CD14-positive monocyte (primary cell): ENCODE data around the gene NSMCE1. TPM values are rescaled to one million over a fixed set of nuclear protein-coding genes. Genes with fewer than 3 reads are reported as not detected.
A peak's percentile ranks its signal among the peaks of the same experiment; 100 is the strongest.

Experiments
- DNase-seq, 3 donors: peaks; one replicate each; pipeline ENCODE4 v3.0.0-alpha.2; 2011 to 2022
- H2AFZ ChIP-seq: 2 replicates; pipeline ENCODE4 v1.6.0; 2012; ENCODE audit warnings: mild to moderate bottlenecking, low read depth, low read length, inconsistent platforms; ENCODE audit not compliant: insufficient read depth, poor library complexity, severe bottlenecking
- H3K27ac ChIP-seq, 2 donors: 1 replicate in 1 of 2; 2 replicates in 1 of 2; pipeline ENCODE4 v1.5.1; 2012 to 2013; ENCODE audit warnings: low read length in 2 of 2, control low read depth in 1 of 2, inconsistent platforms in 1 of 2, low read depth in 1 of 2, mild to moderate bottlenecking in 1 of 2
- H3K27me3 ChIP-seq, 2 donors: one replicate each; pipeline versions ENCODE4 v1.6.0 to v1.6.1; 2011 to 2013; ENCODE audit warnings: low read length in 2 of 2; ENCODE audit not compliant: control insufficient read depth in 2 of 2, insufficient read depth in 2 of 2
- H3K36me3 ChIP-seq, 2 donors: replicated peaks in 1 of 2; 1 replicate in 1 of 2; 2 replicates in 1 of 2; pipeline versions ENCODE4 v1.5.1 to v1.6.1; 2012 to 2013; ENCODE audit warnings: low read length in 2 of 2, control low read depth in 1 of 2, inconsistent platforms in 1 of 2, mild to moderate bottlenecking in 1 of 2; ENCODE audit not compliant: insufficient read depth in 2 of 2, control insufficient read depth in 1 of 2
- H3K4me1 ChIP-seq, 2 donors: 1 replicate in 1 of 2; 2 replicates in 1 of 2; pipeline versions ENCODE4 v1.5.1 to v1.6.1; 2012 to 2013; ENCODE audit warnings: low read length in 2 of 2, control low read depth in 1 of 2, inconsistent platforms in 1 of 2, mild to moderate bottlenecking in 1 of 2, moderate library complexity in 1 of 2; ENCODE audit not compliant: insufficient read depth in 2 of 2, control insufficient read depth in 1 of 2
- H3K4me2 ChIP-seq: replicated peaks from 2 replicates; pipeline ENCODE3; 2012; ENCODE audit warnings: low read length, moderate library complexity, mild to moderate bottlenecking; ENCODE audit not compliant: poor library complexity, severe bottlenecking; ENCODE audit errors: extremely low read depth
- H3K4me3 ChIP-seq, 3 experiments: fragments of 200-600 bp in 1 of 3; sonication (generic) in 1 of 3; replicated peaks in 1 of 3; 1 replicate in 2 of 3; 2 replicates in 1 of 3; pipeline ENCODE4 v1.5.1; 2011 to 2013; ENCODE audit warnings: low read length in 3 of 3, mild to moderate bottlenecking in 3 of 3, control low read depth in 2 of 3, low read depth in 2 of 3, inconsistent platforms in 1 of 3, moderate library complexity in 1 of 3
- H3K79me2 ChIP-seq: 2 replicates; pipeline ENCODE4 v1.6.0; 2012; ENCODE audit warnings: mild to moderate bottlenecking, control low read depth, inconsistent platforms, low read length, moderate library complexity; ENCODE audit not compliant: insufficient read depth
- H3K9ac ChIP-seq: 2 replicates; pipeline ENCODE4 v1.6.0; 2017; ENCODE audit warnings: low read length, mild to moderate bottlenecking; ENCODE audit not compliant: insufficient read depth, poor library complexity, severe bottlenecking
- H3K9me3 ChIP-seq, 2 donors: replicated peaks in 1 of 2; 1 replicate in 1 of 2; 2 replicates in 1 of 2; pipeline versions ENCODE4 v1.5.1 to v1.6.1; 2012 to 2013; ENCODE audit warnings: low read length in 2 of 2, control low read depth in 1 of 2; ENCODE audit not compliant: control insufficient read depth in 1 of 2, insufficient read depth in 1 of 2
- H4K20me1 ChIP-seq: 2 replicates; pipeline ENCODE4 v1.6.0; 2012; ENCODE audit warnings: mild to moderate bottlenecking, low read length, control low read depth, moderate library complexity; ENCODE audit not compliant: insufficient read depth
- H3K27ac Mint-ChIP-seq, 7 donors: one replicate each; pipeline ENCODE4 v1.8.0; 2020; ENCODE audit warnings: mild to moderate bottlenecking in 7 of 7, mixed read lengths in 7 of 7, moderate library complexity in 6 of 7, inconsistent platforms in 2 of 7
- H3K27me3 Mint-ChIP-seq, 3 donors: one replicate each; pipeline ENCODE4 v1.8.0; 2021 to 2022; ENCODE audit warnings: low read depth in 3 of 3, mild to moderate bottlenecking in 3 of 3, mixed read lengths in 3 of 3, moderate library complexity in 3 of 3, inconsistent platforms in 1 of 3
- H3K36me3 Mint-ChIP-seq, 2 donors: one replicate each; pipeline ENCODE4 v1.8.0; 2020; ENCODE audit warnings: mixed read lengths in 2 of 2, inconsistent platforms in 1 of 2, mild to moderate bottlenecking in 1 of 2
- H3K4me1 Mint-ChIP-seq: one replicate; pipeline ENCODE4 v1.8.0; 2020; ENCODE audit warnings: mild to moderate bottlenecking, mixed read lengths
- H3K4me3 Mint-ChIP-seq, 2 donors: one replicate each; pipeline ENCODE4 v1.8.0; 2020; ENCODE audit warnings: mild to moderate bottlenecking in 2 of 2, mixed read lengths in 2 of 2, moderate library complexity in 1 of 2
- H3K9me3 Mint-ChIP-seq, 7 donors: one replicate each; pipeline ENCODE4 v1.8.0; 2020 to 2022; ENCODE audit warnings: mixed read lengths in 7 of 7, mild to moderate bottlenecking in 6 of 7, moderate library complexity in 6 of 7, inconsistent platforms in 2 of 7
- WGBS: methylation state at CpG from one replicate; pipeline ENCODE4 v1.1.5; 2013; ENCODE audit warnings: missing lambda C conversion rate; ENCODE audit not compliant: insufficient coverage; 5-methylcytosine and 5-hydroxymethylcytosine counted together
- intact Hi-C, 2 donors: fragments of 100-400 bp; cut with micrococcal nuclease; formaldehyde crosslinking; loops; one replicate each; pipeline versions ENCODE4 v1.15.0 to v1.15.1; 2023
- polyA plus RNA-seq, 3 donors: library from polyadenylated mRNA; depleted of rRNA in 1 of 3; unstranded in 2 of 3; stranded (reverse) in 1 of 3; fragments of 300-500 nt in 2 of 3; fragments of >200 nt in 1 of 3; fragmentation: Illumina TruSeq in 2 of 3; gene quantifications; 1 replicate in 2 of 3; 2 replicates in 1 of 3; pipeline ENCODE4 v1.2.3, GENCODE V29; 2012 to 2021
- TF ChIP-seq, protein P1 (sequence below): fragments of 200-600 bp; IDR thresholded peaks from one replicate; pipeline ENCODE4 v1.8.0; 2022; ENCODE audit warnings: antibody characterized with exemption, mild to moderate bottlenecking

Gene NSMCE1
- polyA plus RNA-seq, 3 donors: 19.6 to 85.2 (median 82.6) TPM

DNA sequence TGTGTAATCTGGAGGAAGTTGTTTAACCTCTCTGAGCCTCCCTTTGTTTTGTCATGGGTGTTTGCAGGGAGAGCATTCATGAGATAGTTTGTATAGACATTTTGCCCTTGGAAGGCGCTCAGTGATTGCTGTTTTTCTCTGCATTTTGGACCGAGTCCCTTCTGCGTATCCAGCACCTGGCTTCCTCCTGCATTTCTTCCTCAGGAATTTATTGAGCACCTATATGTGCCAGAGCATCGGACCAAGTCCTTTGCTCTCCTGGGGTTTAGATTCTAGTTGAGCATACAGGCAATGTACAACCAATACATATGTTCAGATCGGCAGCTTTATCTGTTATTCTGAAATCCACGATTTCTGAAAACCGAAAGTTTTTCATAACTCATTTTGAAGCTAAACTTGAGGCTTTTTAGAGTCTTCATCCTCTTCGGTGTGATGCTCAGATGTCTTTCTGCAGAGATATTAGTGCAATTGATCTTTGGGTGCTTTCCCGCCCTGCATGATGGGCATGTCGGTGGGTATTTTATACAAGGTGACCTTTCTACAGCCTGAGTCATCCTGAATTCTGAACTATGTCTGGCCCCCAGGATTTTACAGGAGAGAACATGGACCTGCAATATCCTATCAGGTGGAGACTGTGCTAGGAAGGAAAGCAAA lies 49.3 kb upstream of the NSMCE1 start:
- TF ChIP-seq, protein P1, sequence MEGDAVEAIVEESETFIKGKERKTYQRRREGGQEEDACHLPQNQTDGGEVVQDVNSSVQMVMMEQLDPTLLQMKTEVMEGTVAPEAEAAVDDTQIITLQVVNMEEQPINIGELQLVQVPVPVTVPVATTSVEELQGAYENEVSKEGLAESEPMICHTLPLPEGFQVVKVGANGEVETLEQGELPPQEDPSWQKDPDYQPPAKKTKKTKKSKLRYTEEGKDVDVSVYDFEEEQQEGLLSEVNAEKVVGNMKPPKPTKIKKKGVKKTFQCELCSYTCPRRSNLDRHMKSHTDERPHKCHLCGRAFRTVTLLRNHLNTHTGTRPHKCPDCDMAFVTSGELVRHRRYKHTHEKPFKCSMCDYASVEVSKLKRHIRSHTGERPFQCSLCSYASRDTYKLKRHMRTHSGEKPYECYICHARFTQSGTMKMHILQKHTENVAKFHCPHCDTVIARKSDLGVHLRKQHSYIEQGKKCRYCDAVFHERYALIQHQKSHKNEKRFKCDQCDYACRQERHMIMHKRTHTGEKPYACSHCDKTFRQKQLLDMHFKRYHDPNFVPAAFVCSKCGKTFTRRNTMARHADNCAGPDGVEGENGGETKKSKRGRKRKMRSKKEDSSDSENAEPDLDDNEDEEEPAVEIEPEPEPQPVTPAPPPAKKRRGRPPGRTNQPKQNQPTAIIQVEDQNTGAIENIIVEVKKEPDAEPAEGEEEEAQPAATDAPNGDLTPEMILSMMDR: no peak
- H3K4me1 ChIP-seq: peaks cover 81 to 93% of the 10 kb centered on the region in 2 donors
- peak in 1 of 3 donors; percentile 15 for DNase-seq
- H3K9me3 ChIP-seq: no peaks in the 10 kb centered on the region
- 87% methylated on average over 4 of the region's 10 CpGs for WGBS
- no peaks in the 10 kb centered on the region for H3K36me3 ChIP-seq
- H3K4me1 Mint-ChIP-seq: peaks cover 86% of the 10 kb centered on the region
- intact Hi-C loops: loop anchor here (5.0 to 10.0 kb wide), 2 partner anchors 53 to 81 kb away; partner anchors contain the start of gene NSMCE1 (in 1 of the 2)
- peak overlapping the region; percentile 86 to 87 for H3K27ac ChIP-seq
- H2AFZ ChIP-seq: no peak overlapping the region
- H3K9me3 Mint-ChIP-seq: peaks cover 0 to 2% (median 0%) of the 10 kb centered on the region in 7 donors
- no peaks in the 10 kb centered on the region for H3K27me3 Mint-ChIP-seq
- peaks cover 10 to 25% of the 10 kb centered on the region in 2 donors for H3K36me3 Mint-ChIP-seq
- H3K4me3 ChIP-seq: peak overlapping the region in 1 of 3 experiments; percentile 95
- peak overlapping the region; percentile 41 for H3K9ac ChIP-seq
- H3K4me3 Mint-ChIP-seq: peak overlapping the region; percentile 58 to 82
- no peaks in the 10 kb centered on the region for H3K27me3 ChIP-seq
- H3K79me2 ChIP-seq: peaks cover 97% of the 10 kb centered on the region
- H3K27ac Mint-ChIP-seq: peak overlapping the region; percentile 77 to 95 (median 92)
- H3K4me2 ChIP-seq: peak overlapping the region; percentile 70
- H4K20me1 ChIP-seq: peaks cover 75% of the 10 kb centered on the region

DNA sequence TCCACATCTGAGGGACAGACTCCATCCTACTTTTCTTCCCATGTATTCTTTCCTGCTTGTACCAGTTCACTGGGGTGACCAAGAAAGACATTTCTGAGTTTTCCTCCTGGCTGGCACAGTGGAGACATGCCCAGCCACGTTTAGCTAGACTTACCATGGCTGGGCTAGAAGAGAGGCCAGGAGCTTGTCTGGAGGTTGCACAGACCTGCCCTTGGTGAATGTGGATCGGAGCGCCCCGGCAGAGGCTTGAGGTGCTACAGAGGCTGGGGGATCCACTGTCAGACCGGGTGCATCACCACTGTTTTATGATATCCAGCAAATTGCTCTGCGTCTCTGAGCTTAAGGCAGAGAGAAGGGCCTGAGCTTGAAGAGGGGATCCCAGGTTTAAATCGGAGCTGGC lies 48.7 kb upstream of the NSMCE1 start:
- H3K36me3 Mint-ChIP-seq: peaks cover 9 to 21% of the 10 kb centered on the region in 2 donors
- H3K9ac ChIP-seq: no peak overlapping the region
- H4K20me1 ChIP-seq: peaks cover 70% of the 10 kb centered on the region
- H2AFZ ChIP-seq: no peak overlapping the region
- H3K9me3 ChIP-seq: no peaks in the 10 kb centered on the region
- DNase-seq: no peak
- H3K4me2 ChIP-seq: peak overlapping the region; percentile 70
- H3K4me1 ChIP-seq: peaks cover 80 to 89% of the 10 kb centered on the region in 2 donors
- TF ChIP-seq, protein P1: no peak
- peaks cover 85% of the 10 kb centered on the region for H3K4me1 Mint-ChIP-seq
- H3K4me3 ChIP-seq: peak overlapping the region in 1 of 3 experiments; percentile 95
- no peaks in the 10 kb centered on the region for H3K36me3 ChIP-seq
- H3K27ac ChIP-seq: peak overlapping the region; percentile 17 to 87
- peak overlapping the region; percentile 16 to 49 for H3K4me3 Mint-ChIP-seq
- H3K27me3 ChIP-seq: no peaks in the 10 kb centered on the region
- no peaks in the 10 kb centered on the region for H3K27me3 Mint-ChIP-seq
- WGBS: 88% methylated on average over 6 of the region's 7 CpGs
- peak overlapping the region in 6 of 7 donors; percentile 66 to 98 (median 82) for H3K27ac Mint-ChIP-seq
- H3K9me3 Mint-ChIP-seq: peaks cover 0 to 2% (median 0%) of the 10 kb centered on the region in 7 donors
- intact Hi-C loops: loop anchor here (5.0 to 10.0 kb wide), 2 partner anchors 53 to 80 kb away; partner anchors contain the start of gene NSMCE1 (in 1 of the 2)
- H3K79me2 ChIP-seq: peaks cover 92% of the 10 kb centered on the region
